HG03571 (cell line): ENCODE measurements around the gene CCDC141.

Experiments
- ATAC-seq: cut with Tn5 transposase; IDR thresholded peaks from one replicate; pipeline ENCODE4 v1.9.1; 2021; ENCODE audit not compliant: unreplicated experiment

The CCDC141 gene

GRCh38 chr2:178871536-178871935, 178.4 kb downstream of the CCDC141 start:
- ATAC-seq, result no peak

DNA sequence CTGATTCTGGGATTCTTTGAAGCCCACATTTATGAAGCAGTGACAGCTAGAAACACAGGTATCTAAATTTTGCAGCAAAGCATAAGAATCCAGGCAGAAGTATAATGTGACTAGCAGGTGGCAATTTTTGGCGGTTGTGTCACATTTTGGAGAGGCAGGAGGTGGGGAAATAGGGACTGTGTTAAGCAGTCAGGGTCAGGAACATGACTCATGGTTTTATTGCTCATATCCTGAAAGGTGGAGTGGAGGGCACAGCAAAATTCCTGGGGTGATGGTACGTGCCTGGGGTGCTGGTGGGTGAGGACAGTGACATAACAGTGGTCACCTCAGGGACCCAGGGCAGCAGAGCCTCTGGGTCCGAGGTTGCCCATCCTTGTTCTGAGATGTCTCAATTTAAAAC, 179.2 kb downstream of the CCDC141 start:
- no peak for ATAC-seq

DNA sequence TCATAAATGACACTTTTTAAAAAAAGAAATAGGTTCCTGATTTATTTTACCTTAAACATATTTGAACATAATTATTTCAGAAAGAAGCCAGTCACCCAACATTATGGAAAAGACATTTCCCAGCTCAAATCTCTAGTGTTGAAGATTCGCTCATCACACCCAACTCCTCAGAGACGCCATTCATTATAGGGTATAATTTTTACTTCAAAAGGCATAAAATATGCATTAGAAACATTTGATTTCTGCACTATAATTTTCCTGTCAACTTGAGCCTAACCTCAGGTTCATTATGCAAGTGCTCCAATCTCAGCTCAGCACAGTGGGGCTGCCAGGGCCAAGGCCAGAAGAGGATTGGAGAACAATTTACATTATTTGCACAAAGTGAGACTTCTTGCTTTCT, 183.9 kb downstream of the CCDC141 start:
- no peak for ATAC-seq

GRCh38 chr2:178865146-178865936, 184.6 kb downstream of the CCDC141 start:
- ATAC-seq, result no peak

GRCh38 chr2:178863856-178864620, 185.9 kb downstream of the CCDC141 start:
- no peak for ATAC-seq

DNA sequence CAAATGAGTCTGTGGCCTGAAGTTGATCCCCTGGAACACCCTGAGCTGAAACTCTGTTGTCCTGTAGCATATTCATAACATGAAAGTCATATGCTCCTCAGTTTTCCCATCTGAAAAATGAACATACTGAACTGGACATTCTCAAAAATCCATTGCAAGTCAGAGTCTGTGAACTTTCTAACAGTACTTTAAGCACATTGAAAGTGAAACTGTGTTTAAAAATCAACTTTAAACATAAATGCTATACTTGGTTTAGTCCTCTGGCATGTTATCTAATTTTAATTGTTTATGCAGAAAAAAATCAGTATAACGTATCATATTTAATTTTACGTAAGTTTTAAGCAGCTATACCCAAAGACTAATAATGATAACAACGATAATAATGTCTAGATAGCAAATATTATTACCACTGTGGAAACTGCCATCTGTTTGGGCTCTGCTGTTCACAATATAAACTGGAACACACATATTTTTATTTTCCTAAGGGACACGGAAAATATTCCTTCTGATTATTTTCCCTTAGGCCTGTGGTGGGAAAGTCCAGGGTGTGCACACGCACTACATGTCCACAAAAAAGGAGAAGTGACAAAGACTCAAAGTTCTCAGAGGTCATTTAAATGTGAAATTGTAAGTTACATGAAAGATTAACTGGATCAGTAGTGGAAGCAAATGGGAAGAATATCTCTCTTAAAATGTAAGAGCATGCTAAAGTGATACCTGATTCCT, 186.6 kb downstream of the CCDC141 start:
- ATAC-seq, result no peak

DNA sequence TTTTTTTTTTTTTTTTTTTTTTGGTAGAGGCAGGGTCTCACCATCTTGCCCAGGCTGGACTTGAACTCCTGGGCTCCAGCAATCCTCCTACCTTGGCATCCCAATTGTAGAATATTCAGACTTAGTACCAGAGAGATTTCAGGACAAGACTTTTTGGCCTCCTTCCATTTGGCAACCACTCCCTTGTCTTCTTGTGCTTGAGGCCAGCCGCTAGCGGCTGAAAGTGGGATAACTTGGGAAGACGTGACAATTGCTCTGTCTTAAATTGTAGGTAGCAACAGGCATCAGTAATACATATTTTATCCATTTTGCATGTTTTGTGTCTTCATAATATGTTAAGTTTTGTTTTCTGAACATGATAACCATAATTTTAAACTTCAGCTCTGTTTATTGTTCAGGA, 189.4 kb downstream of the CCDC141 start:
- no peak for ATAC-seq

DNA sequence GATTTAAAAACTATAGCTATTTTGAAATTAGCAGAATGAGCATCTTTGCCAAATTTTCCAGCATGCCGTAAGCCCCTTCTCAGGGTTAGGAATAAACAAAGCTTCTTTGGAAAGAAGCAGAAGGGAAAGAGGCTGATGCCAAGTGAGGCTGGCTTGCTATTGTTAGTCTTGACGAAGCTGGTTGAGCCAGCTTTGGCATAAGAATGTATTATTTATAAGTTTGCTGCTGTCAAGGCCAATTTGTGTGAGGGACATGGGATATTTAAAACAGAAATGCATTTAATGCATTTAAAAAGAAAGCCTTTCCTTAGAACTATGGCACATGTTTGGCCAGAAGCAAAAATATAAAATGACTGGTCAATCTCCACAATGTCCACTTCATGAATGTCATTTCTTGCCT, 190.2 kb downstream of the CCDC141 start:
- ATAC-seq, result no peak

GRCh38 chr2:178858896-178859625, 190.9 kb downstream of the CCDC141 start:
- ATAC-seq, result no peak

GRCh38 chr2:178855151-178855550, 194.8 kb downstream of the CCDC141 start:
- no peak for ATAC-seq

DNA sequence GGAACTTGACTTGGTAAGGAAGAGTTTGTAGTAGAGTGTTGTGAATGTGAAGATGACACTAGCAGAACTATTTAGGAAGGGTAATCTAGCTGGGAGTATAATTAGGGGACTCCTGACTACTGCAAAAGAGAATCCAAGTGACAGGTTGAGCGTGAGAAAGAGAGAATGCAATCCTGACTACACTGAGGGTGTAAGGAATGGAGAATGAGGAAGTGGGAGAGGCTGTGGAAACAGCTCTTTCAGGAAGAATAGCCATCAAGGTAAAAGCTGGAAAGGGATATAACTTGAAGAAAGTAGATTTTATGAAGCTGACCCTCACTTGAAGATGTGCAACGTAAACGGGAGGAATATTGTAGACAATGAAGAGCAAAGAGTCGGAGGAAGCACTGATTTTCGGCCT, 201.6 kb downstream of the CCDC141 start:
- no peak for ATAC-seq

DNA sequence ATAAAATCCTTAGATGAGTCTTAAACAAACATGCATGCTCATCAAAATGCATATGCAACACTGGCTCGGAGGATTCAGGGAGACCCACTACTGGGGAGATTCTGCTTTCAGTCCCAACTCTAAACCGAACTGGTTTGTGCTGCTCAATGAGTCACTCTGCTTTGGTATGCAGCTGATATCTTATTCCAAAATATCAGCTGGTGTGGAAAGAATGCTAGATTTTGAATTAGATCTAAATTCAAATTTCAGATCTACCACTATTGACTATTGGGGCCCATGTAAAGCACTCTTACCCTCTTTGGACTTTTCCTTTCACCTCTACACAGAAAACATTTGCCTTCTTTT, 203.5 kb downstream of the CCDC141 start:
- no peak for ATAC-seq

DNA sequence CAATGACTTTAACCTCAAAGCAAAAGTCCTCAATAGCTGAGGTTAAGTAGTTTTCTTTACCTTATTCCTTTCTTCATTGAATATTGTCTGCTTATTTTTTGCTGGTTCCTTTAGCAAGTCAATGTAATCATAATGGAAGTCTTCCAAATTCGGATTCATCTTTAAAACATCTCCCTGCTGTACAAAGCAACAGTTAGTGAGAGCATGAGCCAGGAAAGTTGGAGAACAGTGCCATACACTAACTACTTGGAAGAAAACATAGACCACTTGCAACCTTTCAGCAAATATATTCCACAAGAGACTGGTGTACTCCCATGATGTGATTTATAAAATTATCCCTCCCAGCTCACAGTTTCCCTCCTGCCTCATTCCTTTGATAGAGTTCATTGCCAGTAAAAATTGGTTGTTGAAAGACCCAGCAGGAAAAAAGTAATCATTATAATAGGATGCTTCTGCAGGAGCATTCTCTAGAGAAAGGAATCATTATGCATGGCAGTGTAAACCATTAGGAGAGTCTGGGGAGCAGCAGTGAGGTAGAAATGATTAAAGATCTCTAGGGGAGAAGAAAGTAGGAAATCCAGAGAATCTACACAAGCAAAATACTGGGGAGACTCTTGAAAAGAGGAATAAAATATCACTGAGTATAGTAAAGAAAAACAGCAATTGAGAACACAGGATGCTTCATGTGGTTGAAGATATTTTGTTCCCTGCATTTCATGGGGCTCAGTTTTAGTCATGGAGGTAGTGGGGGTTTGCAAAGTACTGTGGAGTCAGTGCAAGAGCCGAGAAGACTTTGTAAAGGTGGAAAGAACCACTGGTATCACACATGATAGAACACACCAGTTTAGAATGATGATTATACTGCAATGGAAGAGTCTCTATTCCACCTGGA, 204.1 kb downstream of the CCDC141 start:
- ATAC-seq, result no peak

- ATAC-seq, result no peak
Measured at GRCh38 chr2:178844701-178845100, 205.2 kb downstream of the CCDC141 start.

DNA sequence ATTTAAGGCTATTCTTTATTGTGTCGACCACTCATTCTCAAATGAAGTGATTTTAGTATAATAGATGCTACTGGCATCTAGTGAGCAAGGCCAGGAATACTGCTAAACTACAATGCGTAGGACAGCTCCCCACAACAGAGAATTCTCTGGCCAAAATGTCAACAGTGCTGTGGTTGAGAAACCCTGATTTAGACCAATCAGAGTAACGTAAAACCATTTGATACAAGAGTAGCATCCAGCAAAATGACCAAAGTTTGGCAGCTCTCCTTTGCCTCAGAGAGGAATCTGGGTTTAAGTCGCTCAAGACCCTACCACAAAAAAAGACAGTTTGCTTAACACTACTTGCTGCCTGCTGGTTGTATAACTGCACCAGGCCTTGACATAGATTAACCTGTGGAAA, 205.7 kb downstream of the CCDC141 start:
- no peak for ATAC-seq

GRCh38 chr2:178843697-178844096, 206.2 kb downstream of the CCDC141 start:
- ATAC-seq, result no peak

DNA sequence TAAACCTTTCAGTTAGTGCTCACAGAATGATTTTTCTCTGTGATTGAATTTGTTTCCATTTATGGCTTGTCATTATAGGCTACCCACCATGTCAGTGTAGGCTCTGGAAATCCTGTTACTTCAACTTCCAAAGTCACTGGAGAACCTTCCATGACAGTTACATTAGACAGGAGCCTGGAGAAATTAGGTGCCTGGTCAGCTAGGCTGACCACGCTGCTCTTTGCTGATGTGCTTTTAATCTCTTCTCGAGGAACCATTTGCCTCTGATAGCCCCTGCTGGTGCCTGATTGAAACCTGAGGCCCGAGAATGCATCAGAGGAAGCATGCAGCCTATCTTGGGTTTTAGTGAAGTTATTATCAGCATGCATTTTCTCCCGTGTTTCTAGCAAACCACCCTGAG, 213.1 kb downstream of the CCDC141 start:
- no peak for ATAC-seq

DNA sequence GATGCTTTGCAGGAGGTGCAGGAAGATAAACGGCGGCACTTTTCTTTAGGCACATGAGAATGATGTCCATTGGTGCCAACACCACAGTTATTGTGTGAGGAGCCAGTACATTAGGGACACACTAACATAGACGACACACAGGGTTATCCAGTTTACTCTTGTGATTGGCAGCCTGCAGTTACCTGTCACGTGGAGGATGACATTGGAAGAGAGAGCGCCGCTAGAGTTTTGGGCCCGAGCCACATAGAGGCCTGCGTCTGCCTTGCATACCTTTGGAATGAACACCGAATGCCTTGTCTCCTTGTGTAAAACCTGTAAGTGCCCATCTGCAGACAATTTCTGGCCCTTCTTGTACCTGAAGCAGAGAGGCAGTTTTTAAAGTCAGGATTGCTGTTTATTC, 215.9 kb downstream of the CCDC141 start:
- ATAC-seq, result no peak

DNA sequence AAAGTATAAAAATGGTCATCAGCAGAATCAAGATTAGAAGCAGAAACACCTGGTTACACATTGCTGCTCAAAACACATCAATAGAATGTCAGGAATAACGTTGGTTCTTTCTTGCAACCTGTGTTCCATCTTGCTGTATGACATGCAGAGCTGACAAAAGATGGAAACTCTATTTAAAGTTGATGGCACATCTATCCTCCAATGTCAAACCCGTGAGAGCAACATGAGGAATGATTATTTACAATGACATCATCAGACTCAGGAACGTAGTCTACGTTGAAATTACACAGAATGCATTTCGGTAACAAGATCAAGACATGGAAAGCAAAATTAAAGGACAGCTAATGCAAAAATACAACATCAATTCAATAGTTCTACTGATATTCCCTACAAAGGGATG, 216.6 kb downstream of the CCDC141 start:
- ATAC-seq, result no peak

DNA sequence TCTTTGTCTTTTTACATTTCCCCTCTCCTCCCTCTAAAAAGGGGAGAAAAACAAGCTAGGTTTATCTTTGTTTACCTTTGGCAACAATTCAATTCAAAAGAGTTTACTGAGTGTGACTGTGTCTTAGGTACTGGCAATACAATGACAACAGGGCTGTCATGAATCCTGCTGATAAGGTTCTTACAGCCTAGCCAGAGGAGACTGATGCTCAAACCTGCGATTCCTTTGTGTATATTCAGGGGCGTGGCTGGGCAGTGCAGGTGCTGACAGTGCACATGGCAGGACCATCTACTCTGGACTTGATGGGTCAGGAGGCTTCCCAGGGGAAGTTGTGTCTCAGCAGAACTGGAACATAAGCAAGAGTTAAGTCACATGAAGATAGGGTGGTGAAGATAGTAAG, 219.5 kb downstream of the CCDC141 start:
- ATAC-seq, result no peak
